Activated CD8-positive, alpha-beta T cell treated with anti-CD3 and anti-CD28 coated beads for 36 hours (primary cell): ENCODE data around the gene SND1. TPM values are rescaled to one million over a fixed set of nuclear protein-coding genes. Genes with fewer than 3 reads are reported as not detected.

ENCODE experiments used
- microRNA-seq: library from miRNA; unstranded; fragments of <30 nt; microRNA quantifications from one replicate; pipeline ENCODE4 v1.2.0, GENCODE V29; 2022; ENCODE audit warnings: borderline microRNAs expressed, borderline replicate concordance
- total RNA-seq, 2 experiments: library from RNA; stranded (reverse); gene quantifications; one replicate each; pipeline ENCODE4 v1.2.3, GENCODE V29; 2021

Gene SND1
- total RNA-seq, 2 experiments from 2014 or later: 206 to 208 TPM

Small RNA genes within 50 kb of the gene (microRNA-seq; reads per million reads assigned to microRNA genes)
- gene MIR593: not detected

Other genes starting within 250 kb of the SND1 start
- 10 to 100 TPM; 12.4 to 12.5 TPM for gene GCC1, start 66.6 kb upstream of the SND1 start, total RNA-seq
- 100 to 1,000 TPM; 106 to 114 TPM for gene ARF5, start 63.8 kb upstream of the SND1 start, total RNA-seq
- gene FSCN3, start 58.5 kb upstream of the SND1 start, total RNA-seq: 1 to 10 TPM in 1 of 2 experiments, under 1 TPM in 1; 0.97 to 1.7 TPM
- not detected for gene PAX4, start 34.1 kb upstream of the SND1 start, total RNA-seq